Thoracic aorta (tissue), 2 donors: ENCODE measurements around the gene PCBP4. TPM values are rescaled to one million over a fixed set of nuclear protein-coding genes. Genes with fewer than 3 reads are reported as not detected.
A peak's percentile ranks its signal among the peaks of the same experiment; 100 is the strongest.

ENCODE experiments used
- ATAC-seq: fragments of 150-250 bp; one replicate; pipeline ENCODE4 v1.8.0; 2017; ENCODE audit warnings: low read depth; ENCODE audit not compliant: insufficient number of reproducible peaks, low FRiP score
- DNase-seq: peaks from one replicate; pipeline ENCODE4 v3.0.0-alpha.2; 2020; ENCODE audit warnings: low spot score
- H3K27ac ChIP-seq, 2 donors: fragments of 200-600 bp; sonication (generic); 1 replicate in 1 of 2; 2 replicates in 1 of 2; pipeline ENCODE4 v1.5.1; 2016; ENCODE audit warnings: mild to moderate bottlenecking in 2 of 2, moderate library complexity in 2 of 2
- H3K27me3 ChIP-seq: fragments of 200-600 bp; sonication (generic); replicated peaks from 2 replicates; pipeline ENCODE4 v1.6.0; 2016; ENCODE audit warnings: mild to moderate bottlenecking; ENCODE audit not compliant: insufficient read depth
- H3K36me3 ChIP-seq: fragments of 200-600 bp; sonication (generic); one replicate; pipeline ENCODE4 v1.5.1; 2016
- H3K4me1 ChIP-seq, 2 donors: fragments of 200-600 bp; sonication (generic); 1 replicate in 1 of 2; 2 replicates in 1 of 2; pipeline versions ENCODE4 v1.5.1 to v1.6.0; 2016; ENCODE audit warnings: low read depth in 2 of 2, mild to moderate bottlenecking in 1 of 2; ENCODE audit not compliant: control insufficient read depth in 1 of 2
- H3K4me3 ChIP-seq: fragments of 200-600 bp; sonication (generic); 2 replicates; pipeline ENCODE4 v1.5.1; 2016; ENCODE audit warnings: mild to moderate bottlenecking
- H3K9me3 ChIP-seq: fragments of 200-600 bp; sonication (generic); 2 replicates; pipeline ENCODE4 v1.5.1; 2016
- CTCF ChIP-seq: fragments of 200-600 bp; sonication (generic); IDR thresholded peaks from one replicate; pipeline ENCODE4 v1.5.1; 2019; ENCODE audit warnings: antibody characterized with exemption
- total RNA-seq, 2 donors: library from RNA; depleted of rRNA; stranded (reverse); fragments of >200 nt; gene quantifications; one replicate each; pipeline versions ENCODE4 v1.1.0 to v1.2.3, GENCODE V29; 2016

PCBP4 gene
- total RNA-seq, 2 donors from 2014 or later: 127 to 144 TPM

- ATAC-seq (no peak), DNase-seq (no peak)
- Histone ChIP-seq H3K27me3 (no peaks in the 10 kb centered on the region), H3K9me3 (no peaks in the 10 kb centered on the region), H3K36me3 (peaks cover 1% of the 10 kb centered on the region), H3K4me3 (no peak overlapping the region), H3K27ac (no peak overlapping the region), H3K4me1 (peaks cover 4 to 10% of the 10 kb centered on the region in 2 donors)
- no peak for TF ChIP-seq CTCF
These were observed 32.6 kb upstream of the PCBP4 start for GRCh38 chr3:51999846-52000245.

- ATAC-seq: no peak
- H3K4me3 ChIP-seq: no peak overlapping the region
These were observed 31.5 kb upstream of the PCBP4 start for GRCh38 chr3:51998774-51999173.

GRCh38 chr3:51997935-51998596, 30.8 kb upstream of the PCBP4 start:
- H3K36me3 ChIP-seq: peaks cover 16% of the 10 kb centered on the region
- H3K4me1 ChIP-seq: peaks cover 12 to 19% of the 10 kb centered on the region in 2 donors
- DNase-seq (no peak), ATAC-seq (no peak)
- no peak for TF ChIP-seq CTCF
- no peak overlapping the region for H3K27ac ChIP-seq
- H3K9me3 ChIP-seq: no peaks in the 10 kb centered on the region
- H3K4me3 ChIP-seq: no peak overlapping the region
- no peaks in the 10 kb centered on the region for H3K27me3 ChIP-seq

More at GRCh38 chr3:51998774-51999173, 31.5 kb upstream of the PCBP4 start:
- TF ChIP-seq CTCF: no peak
- H3K36me3 ChIP-seq: peaks cover 11% of the 10 kb centered on the region
- no peak for DNase-seq
- peaks cover 8 to 15% of the 10 kb centered on the region in 2 donors for H3K4me1 ChIP-seq
- H3K9me3 ChIP-seq: no peaks in the 10 kb centered on the region
- no peak overlapping the region for H3K27ac ChIP-seq
- H3K27me3 ChIP-seq: no peaks in the 10 kb centered on the region

GRCh38 chr3:51997172-51997571, 29.9 kb upstream of the PCBP4 start:
- DNase-seq: no peak
- TF ChIP-seq CTCF: no peak
- Histone ChIP-seq H3K27ac (no peak overlapping the region), H3K4me1 (peaks cover 12 to 19% of the 10 kb centered on the region in 2 donors), H3K36me3 (peaks cover 23% of the 10 kb centered on the region), H3K4me3 (no peak overlapping the region), H3K27me3 (no peaks in the 10 kb centered on the region), H3K9me3 (no peaks in the 10 kb centered on the region)
- ATAC-seq: no peak

GRCh38 chr3:51995346-51996163, 28.3 kb upstream of the PCBP4 start, which contains the start of gene RPL29:
Gene RPL29, minus strand, starts transcription at chr3:51995895. Its CDS starts 434 bp downstream, at chr3:51995461.
- H3K4me3 ChIP-seq: peak within 1 kb of the TSS; percentile 86
- DNase-seq (peak; percentile 64), ATAC-seq (peak; percentile 92)
- H3K27me3 ChIP-seq: no peaks in the 10 kb centered on the region
- peaks cover 12 to 19% of the 10 kb centered on the region in 2 donors for H3K4me1 ChIP-seq
- peak within 1 kb of the TSS; percentile 77 to 83 for H3K27ac ChIP-seq
- H3K36me3 ChIP-seq: peaks cover 23% of the 10 kb centered on the region
- TF ChIP-seq CTCF: no peak
- H3K9me3 ChIP-seq: no peaks in the 10 kb centered on the region
